Prostate gland (tissue), 2 donors: ENCODE measurements around the gene TBC1D32.
"Not testable (repeated sequence)": the region's sequence is repeated elsewhere in the genome, so short reads cannot be mapped to it uniquely, and the experiment has no call there.

Source experiments
- CTCF ChIP-seq, 4 experiments: fragments of 200-600 bp in 2 of 4; fragments of 450-650 bp in 2 of 4; sonication (generic) in 2 of 4; IDR thresholded peaks; 1 replicate in 3 of 4; 2 replicates in 1 of 4; pipeline ENCODE4 v1.5.1; 2016 to 2019; ENCODE audit warnings: antibody characterized with exemption in 4 of 4, mild to moderate bottlenecking in 2 of 4, moderate library complexity in 2 of 4
- POLR2A ChIP-seq: fragments of 450-650 bp; IDR thresholded peaks from one replicate; pipeline ENCODE4 v1.6.1; 2016; ENCODE audit warnings: antibody characterized with exemption, mild to moderate bottlenecking
- POLR2AphosphoS5 ChIP-seq: sonication (generic); formaldehyde crosslinking; IDR thresholded peaks from one replicate; pipeline ENCODE4 v1.6.1; 2017; ENCODE audit warnings: antibody characterized with exemption

GRCh38 chr6:121301156-121301555, 33.1 kb downstream of the TBC1D32 start:
- TF ChIP-seq CTCF (IDR thresholded peaks at IDR 0.05); POLR2AphosphoS5; POLR2A: not testable (repeated sequence)
